Transverse colon (tissue), 4 donors: ENCODE data around the gene RXRB. TPM values are rescaled to one million over a fixed set of nuclear protein-coding genes. Genes with fewer than 3 reads are reported as not detected.

Source experiments
- DNase-seq: peaks from one replicate; pipeline ENCODE4 v3.0.0-alpha.2; 2019
- H3K27ac ChIP-seq, 4 donors: fragments of 200-600 bp; sonication (generic); 2 replicates each; pipeline ENCODE4 v1.5.1; 2016 to 2018; ENCODE audit warnings: inconsistent platforms in 4 of 4
- H3K27me3 ChIP-seq: fragments of 200-600 bp; sonication (generic); 2 replicates; pipeline ENCODE4 v1.5.1; 2017; ENCODE audit warnings: inconsistent platforms
- H3K36me3 ChIP-seq, 4 donors: fragments of 200-600 bp; sonication (generic); 2 replicates each; pipeline ENCODE4 v1.5.1; 2017 to 2019; ENCODE audit warnings: inconsistent platforms in 4 of 4
- H3K4me1 ChIP-seq, 4 donors: fragments of 200-600 bp; sonication (generic); 2 replicates each; pipeline ENCODE4 v1.5.1; 2017 to 2020; ENCODE audit warnings: inconsistent platforms in 4 of 4
- H3K4me3 ChIP-seq, 4 donors: fragments of 200-600 bp; sonication (generic); 1 replicate in 1 of 4; 2 replicates in 3 of 4; pipeline versions ENCODE4 v1.5.1 to v1.6.1; 2017 to 2019; ENCODE audit warnings: inconsistent platforms in 4 of 4
- H3K9me3 ChIP-seq, 2 donors: fragments of 200-600 bp; sonication (generic); 2 replicates each; pipeline ENCODE4 v1.5.1; 2017 to 2019; ENCODE audit warnings: inconsistent platforms in 2 of 2
- CTCF ChIP-seq, 5 experiments: fragments of 200-600 bp in 3 of 5; fragments of 450-650 bp in 2 of 5; sonication (generic) in 3 of 5; IDR thresholded peaks; 1 replicate in 2 of 5; 2 replicates in 3 of 5; pipeline ENCODE4 v1.5.1; 2016 to 2017; ENCODE audit warnings: antibody characterized with exemption in 5 of 5, inconsistent platforms in 3 of 5, mild to moderate bottlenecking in 2 of 5, moderate library complexity in 1 of 5
- EP300 ChIP-seq: sonication (generic); formaldehyde crosslinking; IDR thresholded peaks from one replicate; pipeline ENCODE4 v1.6.1; 2017; ENCODE audit warnings: antibody characterized with exemption, low read depth
- POLR2A ChIP-seq: fragments of 450-650 bp; IDR thresholded peaks from one replicate; pipeline ENCODE4 v1.6.1; 2016; ENCODE audit warnings: antibody characterized with exemption, mild to moderate bottlenecking, moderate library complexity
- POLR2AphosphoS5 ChIP-seq, 3 donors: sonication (generic); formaldehyde crosslinking; IDR thresholded peaks; one replicate each; pipeline ENCODE4 v1.6.1; 2016; ENCODE audit warnings: antibody characterized with exemption in 3 of 3
- WGBS, 2 donors: methylation state at CpG; one replicate each; pipeline ENCODE4 v1.1.5; 2018; ENCODE audit warnings: low coverage in 1 of 2; 5-methylcytosine and 5-hydroxymethylcytosine counted together
- in situ Hi-C, 4 donors: fragments of 200-750 bp; cut with MboI; loops; one replicate each; pipeline versions ENCODE4 v1.15.0 to v1.15.1; 2017; ENCODE audit warnings: low sequenced_read_pairs in 3 of 4, low pct_ligation_motif_present in 1 of 4, low pct_unique_long_range_greater_than_20kb in 1 of 4
- intact Hi-C: fragments of 100-400 bp; cut with DNase I; formaldehyde crosslinking; loops from one replicate; pipeline ENCODE4 v1.15.1; 2023; ENCODE audit warnings: low total_unique reads
- total RNA-seq, 4 donors: library from RNA; depleted of rRNA; stranded (reverse); fragments of >200 nt; gene quantifications; one replicate each; pipeline ENCODE4 v1.1.0, GENCODE V29; 2016

Gene RXRB
- total RNA-seq, 4 donors from 2014 or later: 26.9 to 31.9 (median 29.4) TPM

- no peak overlapping the region for H3K27ac ChIP-seq
- in situ Hi-C loops: loop anchor here in 2 of 4 donors (10.0 kb wide), 1 partner anchor 81 kb away; no protein-coding TSS in a partner anchor
- no peaks in the 10 kb centered on the region for H3K9me3 ChIP-seq
- 78% methylated on average over 10 of the region's 10 CpGs; no CpG with 5 or more reads in 1 of the 2 donors for WGBS, 2 donors
- no peaks in the 10 kb centered on the region for H3K27me3 ChIP-seq
- intact Hi-C loops: loop anchor here (10.0 kb wide), 1 partner anchor 81 kb away; no protein-coding TSS in a partner anchor
- DNase-seq: no peak
- no peaks in the 10 kb centered on the region for H3K36me3 ChIP-seq
- no peak overlapping the region for H3K4me3 ChIP-seq
- H3K4me1 ChIP-seq: peaks cover 4 to 17% (median 15%) of the 10 kb centered on the region in 4 donors
- TF ChIP-seq EP300 (no peak), CTCF (IDR thresholded peaks at IDR 0.05) (no peak), POLR2AphosphoS5 (IDR thresholded peaks at IDR 0.05) (no peak), POLR2A (no peak)
These were observed 36.9 kb downstream of the RXRB start for GRCh38 chr6:33163540-33163939.

GRCh38 chr6:33161354-33162331 is 38.8 kb downstream of the RXRB start:
- Histone ChIP-seq H3K4me3 (peak overlapping the region; percentile 34 to 53 (median 38)), H3K27ac (peak overlapping the region; percentile 58 to 82 (median 74)), H3K27me3 (no peaks in the 10 kb centered on the region), H3K36me3 (no peaks in the 10 kb centered on the region), H3K4me1 (peaks cover 4 to 17% (median 15%) of the 10 kb centered on the region in 4 donors), H3K9me3 (no peaks in the 10 kb centered on the region)
- DNase-seq: peak; percentile 85
- no peak for TF ChIP-seq POLR2AphosphoS5 (IDR thresholded peaks at IDR 0.05)
- TF ChIP-seq CTCF (IDR thresholded peaks at IDR 0.05): peak; percentile 94 to 96 (median 94)
- intact Hi-C loops: loop anchor here (10.0 kb wide), 1 partner anchor 83 kb away; no protein-coding TSS in a partner anchor
- 15% methylated on average over 23 of the region's 58 CpGs; no CpG with 5 or more reads in 1 of the 2 donors for WGBS, 2 donors
- in situ Hi-C loops: loop anchor here in 2 of 4 donors (10.0 kb wide), 1 partner anchor 83 kb away; no protein-coding TSS in a partner anchor

- TF ChIP-seq POLR2A (no peak), POLR2AphosphoS5 (IDR thresholded peaks at IDR 0.05) (peak in 2 of 3 donors; percentile 10 to 16), EP300 (no peak), CTCF (IDR thresholded peaks at IDR 0.05) (no peak)
- peak; percentile 78 for DNase-seq
- Histone ChIP-seq H3K36me3 (no peaks in the 10 kb centered on the region), H3K27ac (peak overlapping the region; percentile 58 to 82 (median 74)), H3K4me3 (peak overlapping the region in 2 of 4 donors; percentile 41 to 53), H3K4me1 (peaks cover 4 to 17% (median 15%) of the 10 kb centered on the region in 4 donors), H3K27me3 (no peaks in the 10 kb centered on the region), H3K9me3 (no peaks in the 10 kb centered on the region)
- intact Hi-C loops: loop anchor here (10.0 kb wide), 1 partner anchor 84 kb away; no protein-coding TSS in a partner anchor
- in situ Hi-C loops: loop anchor here in 2 of 4 donors (10.0 kb wide), 1 partner anchor 84 kb away; no protein-coding TSS in a partner anchor
- 23% methylated on average over 13 of the region's 13 CpGs; no CpG with 5 or more reads in 1 of the 2 donors for WGBS, 2 donors
These were observed 39.6 kb downstream of the RXRB start for GRCh38 chr6:33160728-33161344.
